COR-L47 (cell line): Measurements from ENCODE around the gene ARHGEF9.
"Not testable (repeated sequence)": the region's sequence is repeated elsewhere in the genome, so short reads cannot be mapped to it uniquely, and the experiment has no call there.

Experiments used
- DNase-seq: peaks from one replicate; lab custom pipeline; 2025; lab: John Stamatoyannopoulos, UW

Gene ARHGEF9

DNA sequence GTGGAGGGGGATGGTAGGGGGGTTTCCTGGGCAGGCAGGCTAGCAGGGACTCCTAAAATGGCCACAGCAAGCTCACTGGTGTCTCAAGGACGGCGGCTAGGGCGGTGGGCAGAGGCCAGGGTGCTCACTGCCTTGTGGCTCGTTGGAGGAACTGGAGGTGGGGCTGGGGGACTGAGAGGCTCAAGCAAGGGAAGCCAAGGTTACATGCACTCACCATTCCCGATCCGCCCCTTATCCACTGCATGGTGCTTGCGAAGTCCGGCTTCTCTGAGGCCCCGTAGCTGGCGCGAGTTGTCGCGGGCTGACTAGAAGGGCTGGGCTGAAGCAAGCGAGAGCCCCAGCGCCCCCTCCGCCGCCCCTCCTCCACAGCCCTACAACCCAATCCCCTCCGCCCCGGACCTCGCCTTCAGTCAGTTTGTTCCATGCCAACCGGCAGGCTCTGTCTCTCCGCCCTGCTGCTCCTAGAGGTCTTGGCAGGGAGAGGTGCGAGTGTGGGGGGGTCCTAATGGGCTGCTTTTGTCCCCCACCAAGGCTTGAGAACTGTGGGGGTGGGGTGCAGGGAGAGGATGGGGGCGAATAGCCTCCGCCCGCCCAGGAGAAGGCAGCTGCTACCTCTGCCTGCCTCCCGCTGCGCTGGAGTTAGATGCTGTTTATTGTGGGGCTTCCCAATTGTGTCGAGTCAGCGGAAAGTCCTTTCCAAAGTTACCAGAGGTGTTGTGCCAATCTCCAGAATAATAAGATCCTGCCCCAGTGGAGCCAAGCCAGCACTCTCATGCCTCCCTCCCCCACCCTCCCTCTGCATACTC lies at the start of gene ARHGEF9:
Gene ARHGEF9 (minus strand): TSS at position 313 of the 806 bp plus-strand sequence. CDS start 69 bp downstream, at position 244.
- DNase-seq = no peak

GRCh38 chrX:63825446-63825845 lies 40.4 kb upstream of the ARHGEF9 start:
- DNase-seq = not testable (repeated sequence)

DNA sequence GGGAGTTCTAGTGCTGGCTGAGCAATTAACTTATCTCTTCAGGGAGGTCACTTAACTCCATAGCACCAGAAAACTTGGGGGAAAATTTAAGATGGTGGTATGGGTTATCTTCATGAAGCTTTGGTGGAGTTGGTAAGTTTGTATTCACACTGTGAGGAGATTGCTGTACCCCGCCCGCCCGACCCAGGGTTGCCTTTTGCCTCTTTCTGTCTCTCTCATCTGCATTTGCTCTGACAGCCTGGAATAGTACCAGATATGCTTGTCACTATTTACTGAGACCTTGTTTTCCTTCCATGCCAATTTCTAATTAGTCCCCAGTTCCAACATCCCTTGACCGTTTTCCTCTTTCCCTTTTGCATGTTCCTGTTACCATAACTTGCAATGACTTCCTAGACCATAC lies 33.1 kb upstream of the ARHGEF9 start:
- no peak for DNase-seq

DNA sequence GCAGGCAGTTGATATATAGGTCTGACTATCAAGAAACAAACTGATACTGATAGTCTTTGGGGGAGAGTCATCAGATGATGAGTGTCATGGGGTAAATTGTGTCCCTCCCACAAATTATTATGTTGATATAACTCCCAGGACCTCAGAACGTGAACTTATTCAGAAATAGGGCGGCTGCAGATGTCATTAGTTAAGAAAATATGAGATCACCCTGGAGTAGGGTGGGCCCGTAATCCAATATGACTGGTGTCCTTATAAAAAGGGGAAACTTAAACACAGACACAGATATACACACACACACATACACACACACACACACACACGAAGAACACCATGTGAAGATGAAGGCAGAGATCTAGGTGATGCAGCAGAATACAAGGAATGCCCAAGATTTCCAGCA lies 32.7 kb upstream of the ARHGEF9 start:
- no peak for DNase-seq

- no peak for DNase-seq
Observed at GRCh38 chrX:63812823-63813222, 27.8 kb upstream of the ARHGEF9 start.

- DNase-seq = no peak
Observed at GRCh38 chrX:63810746-63811145, 25.7 kb upstream of the ARHGEF9 start.

GRCh38 chrX:63809173-63809572 lies 24.2 kb upstream of the ARHGEF9 start:
- DNase-seq = no peak

- not testable (repeated sequence) for DNase-seq
Observed at GRCh38 chrX:63795406-63795805, 10.4 kb upstream of the ARHGEF9 start.

DNA sequence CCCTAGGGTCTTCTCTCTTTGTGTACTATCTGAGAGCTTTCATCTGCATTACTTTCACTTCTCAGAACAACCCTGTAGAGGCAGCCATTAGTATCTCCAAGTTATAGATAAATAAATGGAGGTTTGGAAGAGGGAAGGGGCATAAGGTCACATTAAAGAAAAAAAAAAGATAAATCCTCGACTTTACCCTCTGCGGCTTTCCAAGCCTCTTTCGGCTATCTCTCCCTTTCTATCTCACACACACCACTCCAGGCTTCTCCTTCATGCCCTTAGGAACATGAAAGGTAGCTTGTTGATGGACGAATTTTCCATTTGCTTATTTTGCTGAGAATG lies 660 bp upstream of the ARHGEF9 start:
- no peak for DNase-seq

GRCh38 chrX:63784346-63784901 lies 590 bp downstream of the ARHGEF9 start:
- no peak for DNase-seq

DNA sequence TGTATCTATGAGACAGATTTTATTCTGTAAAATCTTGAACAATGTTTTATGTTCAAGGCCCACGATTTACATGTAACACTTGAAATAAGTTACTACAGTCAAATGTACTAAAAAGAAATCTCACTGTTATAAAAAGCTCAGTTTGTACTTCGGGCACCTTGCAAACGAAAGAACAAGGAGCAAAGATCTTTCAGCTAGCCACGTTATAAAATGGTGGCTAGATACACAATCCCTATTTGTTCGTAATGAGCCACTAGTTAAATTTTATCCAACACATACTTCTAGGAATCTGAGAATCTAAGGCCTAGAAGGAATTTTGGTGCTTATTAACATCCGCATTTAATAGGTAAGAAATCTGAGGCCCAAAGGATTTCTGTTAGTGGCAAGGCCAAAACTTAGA lies 2.5 kb downstream of the ARHGEF9 start:
- no peak for DNase-seq

GRCh38 chrX:63768760-63769159 lies 16.3 kb downstream of the ARHGEF9 start:
- no peak for DNase-seq

DNA sequence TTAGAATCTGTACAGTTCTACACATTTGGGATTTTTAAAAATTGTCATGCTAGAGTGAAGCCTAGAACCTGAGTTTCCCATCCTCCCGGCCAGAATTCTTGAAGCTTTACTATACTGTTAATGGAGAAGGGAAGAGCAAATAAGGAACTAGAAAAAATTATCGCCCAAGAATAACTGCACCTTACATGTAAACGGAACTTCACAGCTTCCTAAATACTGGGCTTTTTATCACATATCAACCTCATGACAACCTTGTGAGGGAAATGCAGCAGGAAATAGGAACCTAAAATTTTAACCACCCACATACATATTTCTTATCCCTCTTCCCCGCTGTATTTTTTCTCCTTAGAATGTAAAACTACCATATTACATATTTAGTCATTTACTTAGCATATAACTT lies 19.3 kb downstream of the ARHGEF9 start:
- DNase-seq = no peak

DNA sequence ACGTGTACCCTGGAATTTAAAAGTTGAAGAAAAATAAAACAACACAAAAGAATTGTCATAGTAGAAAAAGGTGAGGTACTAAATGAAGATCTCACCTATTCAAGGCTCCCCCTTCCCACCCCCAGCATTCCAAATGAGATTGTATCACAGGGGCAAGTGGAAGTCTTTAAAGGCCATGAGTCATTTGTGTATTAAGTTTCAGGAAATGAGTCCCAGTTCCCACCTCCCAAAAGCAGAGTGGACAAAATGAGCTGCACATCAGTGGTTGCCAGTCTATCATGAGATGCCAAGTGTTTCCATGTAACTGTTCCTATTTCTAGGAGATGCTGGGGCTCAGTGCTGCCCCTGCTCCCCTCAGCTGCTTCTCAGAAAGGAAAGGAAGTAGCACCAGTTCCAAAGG lies 20.1 kb downstream of the ARHGEF9 start:
- DNase-seq = no peak

DNA sequence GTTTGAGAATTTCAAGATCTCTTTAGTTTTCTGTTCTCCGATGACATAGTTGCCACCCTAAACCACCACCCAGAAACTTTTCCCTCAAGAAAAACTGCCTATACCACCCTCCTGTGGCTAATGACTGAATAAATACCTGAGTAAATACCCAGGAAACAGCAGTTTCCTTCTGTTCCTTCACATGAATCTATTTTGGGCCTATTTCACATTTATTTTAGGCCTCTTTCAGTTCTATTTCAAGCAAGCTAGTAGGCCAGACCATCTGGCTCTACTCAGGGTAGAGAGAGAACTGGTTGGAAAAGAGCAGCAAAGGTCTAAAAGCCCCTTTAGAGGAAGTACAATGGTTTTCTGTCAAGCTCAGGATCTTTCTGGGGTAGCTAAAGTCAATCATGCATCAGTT lies 23.4 kb downstream of the ARHGEF9 start:
- no peak for DNase-seq

- DNase-seq = no peak
Observed at GRCh38 chrX:63758011-63758410, 27.0 kb downstream of the ARHGEF9 start.

DNA sequence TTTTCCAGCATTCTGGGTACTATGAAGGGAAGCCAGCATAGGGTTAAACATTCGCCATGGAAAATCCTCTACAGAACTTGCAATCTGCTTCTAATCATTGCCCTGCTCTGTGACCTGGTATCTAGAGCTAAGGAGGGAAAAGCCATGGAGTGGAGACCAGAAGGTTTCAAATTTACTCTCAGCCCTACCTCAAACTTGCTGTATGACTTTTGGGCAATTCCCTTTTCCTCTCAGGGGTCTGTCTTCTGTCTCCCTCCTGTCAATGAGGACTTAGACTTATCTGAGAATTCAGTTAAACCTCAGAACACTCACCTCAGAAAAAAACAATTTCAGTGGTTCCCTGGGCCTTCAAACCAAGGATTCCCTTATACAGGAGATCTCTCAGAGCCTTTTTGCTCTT lies 29.1 kb downstream of the ARHGEF9 start:
- no peak for DNase-seq

DNA sequence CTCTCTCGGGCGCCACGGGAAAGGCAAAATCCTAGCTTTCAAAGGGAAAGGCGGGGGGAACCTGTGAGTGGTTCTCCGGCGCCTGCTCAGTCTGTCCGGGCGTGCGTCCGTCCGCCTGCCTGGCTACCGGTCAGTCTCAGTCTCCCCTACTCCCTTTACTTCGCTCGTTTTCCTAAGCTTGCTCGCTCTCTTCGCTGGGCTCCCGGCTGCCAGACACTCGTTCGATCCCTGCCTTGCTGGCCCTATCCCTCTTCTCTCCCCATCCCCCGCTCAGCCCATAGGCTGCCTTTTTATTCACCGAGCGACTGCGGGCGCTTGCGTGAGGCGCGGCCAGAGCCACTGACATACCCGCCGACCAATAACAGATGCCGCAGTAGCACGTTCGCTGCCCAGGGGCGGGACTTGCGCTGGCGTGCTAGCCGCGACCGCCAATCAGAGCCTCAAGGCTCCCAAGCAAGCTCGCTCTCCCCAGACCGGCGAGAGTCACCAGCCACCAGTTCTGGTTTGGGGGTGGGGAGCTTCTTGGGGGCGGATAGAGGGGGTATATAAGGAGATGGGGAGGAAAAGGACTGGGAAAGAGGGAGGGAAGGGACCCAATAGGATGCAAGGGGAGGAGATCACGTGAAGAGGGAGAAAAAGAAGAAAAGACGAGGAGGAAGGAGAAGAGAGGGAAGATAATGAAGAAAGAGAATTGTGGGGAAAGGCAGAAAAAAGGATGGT lies 30.0 kb downstream of the ARHGEF9 start:
- peak; percentile 84 for DNase-seq

DNA sequence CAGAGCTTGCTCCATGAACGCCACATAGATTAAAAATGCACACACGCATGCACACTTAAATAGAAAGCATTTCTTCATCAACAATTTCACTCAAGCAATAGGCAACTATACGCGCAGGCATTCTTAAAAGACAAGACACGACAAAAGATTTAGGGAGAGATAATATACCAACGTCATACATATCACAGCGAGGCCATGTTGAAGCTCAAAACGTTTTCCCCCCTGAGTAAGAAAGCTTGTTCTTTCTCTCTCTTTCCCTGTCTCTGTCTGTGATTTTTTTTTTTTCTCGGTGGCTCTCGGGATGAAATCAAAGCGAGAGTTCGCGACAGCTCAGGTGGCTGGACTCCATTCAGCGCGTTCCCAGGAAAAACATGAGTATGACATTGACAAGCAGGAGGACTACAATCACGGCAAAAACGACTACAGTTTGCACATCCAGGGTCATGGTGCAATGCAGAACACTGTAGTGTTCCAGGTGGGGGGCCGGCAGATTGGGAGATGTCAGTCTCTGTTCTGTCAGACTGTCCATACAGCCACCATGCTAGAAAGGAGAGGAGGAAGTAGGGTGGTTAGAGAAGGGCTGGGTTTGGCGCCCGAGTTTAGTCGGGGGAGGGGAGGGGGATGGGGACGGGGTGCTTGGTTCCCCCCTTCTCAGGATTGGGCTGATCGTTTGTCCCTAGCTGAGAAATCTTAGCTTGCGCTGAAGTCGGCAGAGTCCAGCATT lies 30.7 kb downstream of the ARHGEF9 start:
- no peak for DNase-seq

DNA sequence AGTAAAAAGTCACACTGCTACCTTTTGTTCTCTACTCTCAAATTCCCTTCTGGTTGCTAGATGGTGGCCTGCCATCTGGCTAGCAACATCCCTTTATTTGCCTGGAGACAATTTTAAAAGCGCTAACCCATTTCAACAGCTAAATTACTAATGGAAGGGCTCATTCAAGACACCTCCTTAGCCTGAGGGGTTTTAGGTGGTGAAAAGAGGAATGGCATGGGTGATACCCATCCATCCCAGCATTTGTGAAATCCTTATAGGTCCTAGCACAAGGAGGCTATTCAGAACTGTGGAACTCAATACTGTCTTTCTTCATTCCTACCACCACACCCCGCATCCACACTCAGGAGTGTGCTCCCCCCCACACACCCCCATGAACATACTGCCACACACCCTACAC lies 33.5 kb downstream of the ARHGEF9 start:
- DNase-seq = no peak

DNA sequence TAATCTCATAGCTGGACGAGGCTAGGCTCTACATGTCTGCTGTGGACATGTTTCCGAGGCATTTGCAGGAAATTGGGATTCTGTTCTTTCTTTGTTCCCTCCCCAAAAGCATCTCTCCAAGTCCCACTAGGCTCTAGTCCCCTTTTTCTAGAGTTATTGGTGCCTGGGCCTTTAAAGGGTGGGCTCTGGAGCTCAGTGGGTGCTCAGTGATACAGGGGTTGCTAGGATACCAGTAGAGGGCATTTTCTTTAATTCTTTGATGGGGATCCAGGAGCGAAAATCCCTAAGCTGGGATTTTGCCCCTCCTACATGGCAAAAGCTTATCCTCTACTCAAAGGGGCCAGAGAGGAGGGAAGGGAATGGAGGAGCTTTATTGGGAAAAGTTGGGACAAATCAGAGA lies 34.2 kb downstream of the ARHGEF9 start:
- no peak for DNase-seq

GRCh38 chrX:63747331-63747730 lies 37.7 kb downstream of the ARHGEF9 start:
- DNase-seq = no peak

- DNase-seq = no peak
Observed at GRCh38 chrX:63746715-63747114, 38.3 kb downstream of the ARHGEF9 start.
